HEK293 (cell line): ENCODE data around the gene IGFN1.

Experiments
- HOXA7 ChIP-seq: sonication (generic); formaldehyde crosslinking; IDR thresholded peaks from 2 replicates; pipeline ENCODE4 v1.8.1; 2022; ENCODE audit warnings: missing genetic modification reagents, borderline replicate concordance
- MYNN ChIP-seq: fragments of 450-650 bp; formaldehyde crosslinking; IDR thresholded peaks from 2 replicates; pipeline ENCODE4 v1.5.1; 2016; ENCODE audit warnings: missing biosample characterization, missing genetic modification characterization, borderline replicate concordance
- TCF7L2 ChIP-seq: IDR thresholded peaks from 2 replicates; pipeline ENCODE4 v1.6.1; 2011; ENCODE audit warnings: low read depth, mild to moderate bottlenecking, inconsistent platforms, low read length, moderate library complexity, borderline replicate concordance
- ZBTB8A ChIP-seq: fragments of 450-650 bp; formaldehyde crosslinking; IDR thresholded peaks from 2 replicates; pipeline ENCODE4 v1.5.1; 2016; ENCODE audit warnings: missing biosample characterization, missing genetic modification characterization
- ZFP41 ChIP-seq: fragments of 450-650 bp; formaldehyde crosslinking; IDR thresholded peaks from 2 replicates; pipeline ENCODE4 v1.5.1; 2016; ENCODE audit warnings: missing biosample characterization, missing genetic modification characterization, borderline replicate concordance
- ZNF416 ChIP-seq: fragments of 450-650 bp; formaldehyde crosslinking; IDR thresholded peaks from 2 replicates; pipeline ENCODE4 v1.5.1; 2016; ENCODE audit warnings: missing biosample characterization, missing genetic modification characterization
- ZXDB ChIP-seq: fragments of 450-650 bp; formaldehyde crosslinking; IDR thresholded peaks from 2 replicates; pipeline ENCODE4 v1.5.1; 2016; ENCODE audit warnings: missing biosample characterization, missing genetic modification characterization
- TF ChIP-seq, protein P1 (sequence below): fragments of 450-650 bp; formaldehyde crosslinking; IDR thresholded peaks from 2 replicates; pipeline ENCODE4 v1.5.1; 2016; ENCODE audit warnings: missing biosample characterization, missing genetic modification characterization
- TF ChIP-seq, protein P2 (sequence below): fragments of 450-650 bp; formaldehyde crosslinking; IDR thresholded peaks from 2 replicates; pipeline ENCODE4 v1.5.1; 2017; ENCODE audit warnings: missing biosample characterization, missing genetic modification characterization
- TF ChIP-seq, protein P3 (sequence below): fragments of 450-650 bp; formaldehyde crosslinking; IDR thresholded peaks from 2 replicates; pipeline ENCODE4 v1.5.1; 2016; ENCODE audit warnings: missing biosample characterization, missing genetic modification characterization
- TF ChIP-seq, protein P4 (sequence below): fragments of 450-650 bp; formaldehyde crosslinking; IDR thresholded peaks from 2 replicates; pipeline ENCODE4 v1.5.1; 2017; ENCODE audit warnings: missing biosample characterization, missing genetic modification characterization
- TF ChIP-seq, protein P5 (sequence below): fragments of 450-650 bp; formaldehyde crosslinking; IDR thresholded peaks from 2 replicates; pipeline ENCODE4 v1.5.1; 2017; ENCODE audit warnings: missing biosample characterization, missing genetic modification characterization
- TF ChIP-seq, protein P6 (sequence below): fragments of 450-650 bp; IDR thresholded peaks from 2 replicates; pipeline ENCODE4 v1.5.1; 2018; ENCODE audit warnings: missing biosample characterization, missing genetic modification characterization

DNA sequence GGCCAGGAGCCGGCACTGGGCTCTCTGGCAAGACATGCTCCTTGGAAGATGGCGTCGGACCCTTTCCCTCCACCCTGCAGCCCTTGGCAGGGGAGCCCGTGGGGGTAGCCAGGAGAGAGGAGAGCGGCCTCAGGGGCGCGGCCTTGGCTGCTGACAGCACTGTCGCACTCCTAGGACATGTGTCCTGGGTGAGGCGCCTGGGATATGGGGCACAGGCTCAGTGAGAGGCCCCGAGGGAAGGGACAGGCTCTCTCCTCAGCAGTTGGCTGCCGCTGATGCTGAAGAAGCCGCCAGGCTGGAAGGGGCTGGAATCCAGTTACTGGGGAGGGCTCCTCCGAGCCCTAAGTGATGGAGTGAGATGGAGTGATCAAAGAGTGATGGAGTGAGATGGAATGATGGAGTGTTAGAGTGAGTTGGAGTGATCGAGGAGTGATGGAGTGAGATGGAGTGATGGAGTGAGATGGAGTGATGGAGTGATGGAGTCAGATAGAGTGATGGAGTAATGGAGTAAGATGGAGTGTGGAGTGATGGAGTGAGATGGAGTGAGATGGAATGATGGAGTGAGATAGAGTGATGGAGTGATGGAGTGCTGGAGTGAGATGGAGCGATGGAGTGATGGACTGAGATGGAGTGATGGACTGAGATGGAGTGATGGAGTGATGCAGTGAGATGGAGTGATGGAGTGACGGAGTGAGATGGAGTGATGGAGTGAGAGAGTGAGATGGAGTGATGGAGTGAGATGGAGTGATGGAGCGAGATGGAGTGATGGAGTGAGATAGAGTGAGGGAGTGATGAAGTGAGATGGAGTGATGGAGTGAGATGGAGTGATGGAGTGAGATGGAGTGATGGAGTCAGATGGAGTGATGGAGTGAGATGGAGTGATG lies 65.1 kb downstream of the IGFN1 start:
- TF ChIP-seq MYNN (tag by site-specific recombination) (no peak), ZXDB (tag by site-specific recombination) (no peak), TCF7L2 (no peak), ZNF416 (tag by site-specific recombination) (no peak), HOXA7 (CRISPR knock-in tag) (no peak), ZBTB8A (no peak), ZFP41 (no peak)
- TF ChIP-seq, protein P1, sequence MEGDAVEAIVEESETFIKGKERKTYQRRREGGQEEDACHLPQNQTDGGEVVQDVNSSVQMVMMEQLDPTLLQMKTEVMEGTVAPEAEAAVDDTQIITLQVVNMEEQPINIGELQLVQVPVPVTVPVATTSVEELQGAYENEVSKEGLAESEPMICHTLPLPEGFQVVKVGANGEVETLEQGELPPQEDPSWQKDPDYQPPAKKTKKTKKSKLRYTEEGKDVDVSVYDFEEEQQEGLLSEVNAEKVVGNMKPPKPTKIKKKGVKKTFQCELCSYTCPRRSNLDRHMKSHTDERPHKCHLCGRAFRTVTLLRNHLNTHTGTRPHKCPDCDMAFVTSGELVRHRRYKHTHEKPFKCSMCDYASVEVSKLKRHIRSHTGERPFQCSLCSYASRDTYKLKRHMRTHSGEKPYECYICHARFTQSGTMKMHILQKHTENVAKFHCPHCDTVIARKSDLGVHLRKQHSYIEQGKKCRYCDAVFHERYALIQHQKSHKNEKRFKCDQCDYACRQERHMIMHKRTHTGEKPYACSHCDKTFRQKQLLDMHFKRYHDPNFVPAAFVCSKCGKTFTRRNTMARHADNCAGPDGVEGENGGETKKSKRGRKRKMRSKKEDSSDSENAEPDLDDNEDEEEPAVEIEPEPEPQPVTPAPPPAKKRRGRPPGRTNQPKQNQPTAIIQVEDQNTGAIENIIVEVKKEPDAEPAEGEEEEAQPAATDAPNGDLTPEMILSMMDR = no peak
- TF ChIP-seq, protein P2, sequence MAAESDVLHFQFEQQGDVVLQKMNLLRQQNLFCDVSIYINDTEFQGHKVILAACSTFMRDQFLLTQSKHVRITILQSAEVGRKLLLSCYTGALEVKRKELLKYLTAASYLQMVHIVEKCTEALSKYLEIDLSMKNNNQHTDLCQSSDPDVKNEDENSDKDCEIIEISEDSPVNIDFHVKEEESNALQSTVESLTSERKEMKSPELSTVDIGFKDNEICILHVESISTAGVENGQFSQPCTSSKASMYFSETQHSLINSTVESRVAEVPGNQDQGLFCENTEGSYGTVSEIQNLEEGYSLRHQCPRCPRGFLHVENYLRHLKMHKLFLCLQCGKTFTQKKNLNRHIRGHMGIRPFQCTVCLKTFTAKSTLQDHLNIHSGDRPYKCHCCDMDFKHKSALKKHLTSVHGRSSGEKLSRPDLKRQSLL (tag by site-specific recombination) = peak; percentile 91; the same call in 1 of the 2 replicates
- TF ChIP-seq, protein P3, sequence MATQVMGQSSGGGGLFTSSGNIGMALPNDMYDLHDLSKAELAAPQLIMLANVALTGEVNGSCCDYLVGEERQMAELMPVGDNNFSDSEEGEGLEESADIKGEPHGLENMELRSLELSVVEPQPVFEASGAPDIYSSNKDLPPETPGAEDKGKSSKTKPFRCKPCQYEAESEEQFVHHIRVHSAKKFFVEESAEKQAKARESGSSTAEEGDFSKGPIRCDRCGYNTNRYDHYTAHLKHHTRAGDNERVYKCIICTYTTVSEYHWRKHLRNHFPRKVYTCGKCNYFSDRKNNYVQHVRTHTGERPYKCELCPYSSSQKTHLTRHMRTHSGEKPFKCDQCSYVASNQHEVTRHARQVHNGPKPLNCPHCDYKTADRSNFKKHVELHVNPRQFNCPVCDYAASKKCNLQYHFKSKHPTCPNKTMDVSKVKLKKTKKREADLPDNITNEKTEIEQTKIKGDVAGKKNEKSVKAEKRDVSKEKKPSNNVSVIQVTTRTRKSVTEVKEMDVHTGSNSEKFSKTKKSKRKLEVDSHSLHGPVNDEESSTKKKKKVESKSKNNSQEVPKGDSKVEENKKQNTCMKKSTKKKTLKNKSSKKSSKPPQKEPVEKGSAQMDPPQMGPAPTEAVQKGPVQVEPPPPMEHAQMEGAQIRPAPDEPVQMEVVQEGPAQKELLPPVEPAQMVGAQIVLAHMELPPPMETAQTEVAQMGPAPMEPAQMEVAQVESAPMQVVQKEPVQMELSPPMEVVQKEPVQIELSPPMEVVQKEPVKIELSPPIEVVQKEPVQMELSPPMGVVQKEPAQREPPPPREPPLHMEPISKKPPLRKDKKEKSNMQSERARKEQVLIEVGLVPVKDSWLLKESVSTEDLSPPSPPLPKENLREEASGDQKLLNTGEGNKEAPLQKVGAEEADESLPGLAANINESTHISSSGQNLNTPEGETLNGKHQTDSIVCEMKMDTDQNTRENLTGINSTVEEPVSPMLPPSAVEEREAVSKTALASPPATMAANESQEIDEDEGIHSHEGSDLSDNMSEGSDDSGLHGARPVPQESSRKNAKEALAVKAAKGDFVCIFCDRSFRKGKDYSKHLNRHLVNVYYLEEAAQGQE = no peak
- TF ChIP-seq, protein P4, sequence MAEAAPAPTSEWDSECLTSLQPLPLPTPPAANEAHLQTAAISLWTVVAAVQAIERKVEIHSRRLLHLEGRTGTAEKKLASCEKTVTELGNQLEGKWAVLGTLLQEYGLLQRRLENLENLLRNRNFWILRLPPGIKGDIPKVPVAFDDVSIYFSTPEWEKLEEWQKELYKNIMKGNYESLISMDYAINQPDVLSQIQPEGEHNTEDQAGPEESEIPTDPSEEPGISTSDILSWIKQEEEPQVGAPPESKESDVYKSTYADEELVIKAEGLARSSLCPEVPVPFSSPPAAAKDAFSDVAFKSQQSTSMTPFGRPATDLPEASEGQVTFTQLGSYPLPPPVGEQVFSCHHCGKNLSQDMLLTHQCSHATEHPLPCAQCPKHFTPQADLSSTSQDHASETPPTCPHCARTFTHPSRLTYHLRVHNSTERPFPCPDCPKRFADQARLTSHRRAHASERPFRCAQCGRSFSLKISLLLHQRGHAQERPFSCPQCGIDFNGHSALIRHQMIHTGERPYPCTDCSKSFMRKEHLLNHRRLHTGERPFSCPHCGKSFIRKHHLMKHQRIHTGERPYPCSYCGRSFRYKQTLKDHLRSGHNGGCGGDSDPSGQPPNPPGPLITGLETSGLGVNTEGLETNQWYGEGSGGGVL = no peak
- TF ChIP-seq, protein P5, sequence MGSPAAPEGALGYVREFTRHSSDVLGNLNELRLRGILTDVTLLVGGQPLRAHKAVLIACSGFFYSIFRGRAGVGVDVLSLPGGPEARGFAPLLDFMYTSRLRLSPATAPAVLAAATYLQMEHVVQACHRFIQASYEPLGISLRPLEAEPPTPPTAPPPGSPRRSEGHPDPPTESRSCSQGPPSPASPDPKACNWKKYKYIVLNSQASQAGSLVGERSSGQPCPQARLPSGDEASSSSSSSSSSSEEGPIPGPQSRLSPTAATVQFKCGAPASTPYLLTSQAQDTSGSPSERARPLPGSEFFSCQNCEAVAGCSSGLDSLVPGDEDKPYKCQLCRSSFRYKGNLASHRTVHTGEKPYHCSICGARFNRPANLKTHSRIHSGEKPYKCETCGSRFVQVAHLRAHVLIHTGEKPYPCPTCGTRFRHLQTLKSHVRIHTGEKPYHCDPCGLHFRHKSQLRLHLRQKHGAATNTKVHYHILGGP (tag by site-specific recombination) = no peak
- TF ChIP-seq, protein P6, sequence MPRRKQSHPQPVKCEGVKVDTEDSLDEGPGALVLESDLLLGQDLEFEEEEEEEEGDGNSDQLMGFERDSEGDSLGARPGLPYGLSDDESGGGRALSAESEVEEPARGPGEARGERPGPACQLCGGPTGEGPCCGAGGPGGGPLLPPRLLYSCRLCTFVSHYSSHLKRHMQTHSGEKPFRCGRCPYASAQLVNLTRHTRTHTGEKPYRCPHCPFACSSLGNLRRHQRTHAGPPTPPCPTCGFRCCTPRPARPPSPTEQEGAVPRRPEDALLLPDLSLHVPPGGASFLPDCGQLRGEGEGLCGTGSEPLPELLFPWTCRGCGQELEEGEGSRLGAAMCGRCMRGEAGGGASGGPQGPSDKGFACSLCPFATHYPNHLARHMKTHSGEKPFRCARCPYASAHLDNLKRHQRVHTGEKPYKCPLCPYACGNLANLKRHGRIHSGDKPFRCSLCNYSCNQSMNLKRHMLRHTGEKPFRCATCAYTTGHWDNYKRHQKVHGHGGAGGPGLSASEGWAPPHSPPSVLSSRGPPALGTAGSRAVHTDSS (tag by site-specific recombination) = no peak
